GM10248 (cell line): ENCODE results near the gene KCNJ15.

Experiments used
- CTCF ChIA-PET: fragments of 300-600 bp; sonication (Branson Sonifier 250); formaldehyde crosslinking; extraction: SDS; loops from one replicate; lab custom pipeline; 2021; ENCODE audit warnings: antibody characterized with exemption; lab: Yijun Ruan, JAX
- POLR2A ChIA-PET: fragments of 350-650 bp; sonication (Branson Sonifier 250); formaldehyde crosslinking; extraction: SDS; loops from one replicate; lab custom pipeline; 2020; ENCODE audit warnings: antibody characterized with exemption; lab: Yijun Ruan, JAX
- DNase-seq: peaks from one replicate; pipeline ENCODE4 v3.0.0; 2012; ENCODE audit errors: extremely low spot score
- TF ChIP-seq, protein P1 (sequence below): IDR thresholded peaks from 2 replicates; pipeline ENCODE4 v1.5.1; 2012; ENCODE audit warnings: mild to moderate bottlenecking, low read depth; ENCODE audit errors: extremely low read depth, missing control alignments, control extremely low read depth

KCNJ15 gene

DNA sequence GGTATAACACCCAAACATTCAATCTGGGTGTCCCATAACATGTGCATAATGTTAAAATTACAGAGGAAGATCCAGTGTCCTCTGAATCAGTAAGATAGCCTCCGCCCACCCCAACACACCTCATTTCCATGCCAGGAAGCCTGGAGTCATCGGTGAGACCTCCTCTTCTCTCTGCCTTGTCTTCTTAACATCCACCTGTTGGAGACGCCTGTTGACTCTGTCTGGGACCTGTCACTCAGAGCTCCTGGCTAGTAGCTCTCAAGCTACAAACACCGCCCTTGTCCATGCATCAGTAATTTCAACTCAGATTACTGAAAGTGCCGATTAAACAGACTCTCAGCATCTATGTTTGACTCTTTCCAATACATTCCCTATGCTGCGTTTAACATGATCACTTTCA, 27.4 kb downstream of the KCNJ15 start:
- ChIA-PET POLR2A (no interaction called here), CTCF (interaction anchor here (1.2 kb wide), 1 partner anchor 13 kb away, joined by 4 read pairs; no protein-coding TSS in a partner anchor)
- TF ChIP-seq, protein P1, sequence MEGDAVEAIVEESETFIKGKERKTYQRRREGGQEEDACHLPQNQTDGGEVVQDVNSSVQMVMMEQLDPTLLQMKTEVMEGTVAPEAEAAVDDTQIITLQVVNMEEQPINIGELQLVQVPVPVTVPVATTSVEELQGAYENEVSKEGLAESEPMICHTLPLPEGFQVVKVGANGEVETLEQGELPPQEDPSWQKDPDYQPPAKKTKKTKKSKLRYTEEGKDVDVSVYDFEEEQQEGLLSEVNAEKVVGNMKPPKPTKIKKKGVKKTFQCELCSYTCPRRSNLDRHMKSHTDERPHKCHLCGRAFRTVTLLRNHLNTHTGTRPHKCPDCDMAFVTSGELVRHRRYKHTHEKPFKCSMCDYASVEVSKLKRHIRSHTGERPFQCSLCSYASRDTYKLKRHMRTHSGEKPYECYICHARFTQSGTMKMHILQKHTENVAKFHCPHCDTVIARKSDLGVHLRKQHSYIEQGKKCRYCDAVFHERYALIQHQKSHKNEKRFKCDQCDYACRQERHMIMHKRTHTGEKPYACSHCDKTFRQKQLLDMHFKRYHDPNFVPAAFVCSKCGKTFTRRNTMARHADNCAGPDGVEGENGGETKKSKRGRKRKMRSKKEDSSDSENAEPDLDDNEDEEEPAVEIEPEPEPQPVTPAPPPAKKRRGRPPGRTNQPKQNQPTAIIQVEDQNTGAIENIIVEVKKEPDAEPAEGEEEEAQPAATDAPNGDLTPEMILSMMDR = no peak
- no peak for DNase-seq

DNA sequence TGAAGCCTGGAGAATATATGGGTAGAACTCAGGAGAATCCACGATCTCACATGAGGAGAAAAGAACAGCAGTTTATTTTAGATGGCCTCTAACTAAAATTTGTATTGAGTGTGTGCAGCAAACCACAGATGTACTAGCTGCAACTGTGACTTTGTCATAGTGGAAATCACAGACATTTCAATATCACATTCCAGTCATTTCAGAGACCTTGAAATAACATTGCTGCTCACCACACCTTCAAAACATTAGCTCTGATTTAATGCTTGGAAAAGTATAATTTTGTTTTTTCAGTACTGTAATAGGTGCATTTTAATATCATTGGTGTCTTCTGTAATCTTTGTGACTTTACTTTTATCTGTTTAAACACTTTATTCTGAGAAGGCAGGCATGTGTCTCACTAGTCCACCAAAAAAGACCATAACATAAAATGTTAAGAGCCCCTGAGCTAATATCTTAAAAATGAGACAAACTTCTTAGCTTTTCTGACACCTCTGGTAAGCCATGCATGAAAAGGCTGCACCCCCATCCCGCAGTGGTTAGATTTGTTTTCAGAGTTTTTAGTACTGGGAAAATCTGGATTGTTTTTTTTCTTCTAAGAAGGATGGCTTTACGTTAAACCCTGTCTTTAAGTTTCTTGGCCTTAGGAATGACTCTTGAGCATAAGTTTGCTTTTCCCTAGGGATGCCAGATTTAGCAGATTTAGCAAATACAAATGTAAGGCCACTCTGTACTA, 30.1 kb downstream of the KCNJ15 start:
- TF ChIP-seq, protein P1 = no peak
- CTCF ChIA-PET = no interaction called here
- POLR2A ChIA-PET = no interaction called here
- DNase-seq = no peak

DNA sequence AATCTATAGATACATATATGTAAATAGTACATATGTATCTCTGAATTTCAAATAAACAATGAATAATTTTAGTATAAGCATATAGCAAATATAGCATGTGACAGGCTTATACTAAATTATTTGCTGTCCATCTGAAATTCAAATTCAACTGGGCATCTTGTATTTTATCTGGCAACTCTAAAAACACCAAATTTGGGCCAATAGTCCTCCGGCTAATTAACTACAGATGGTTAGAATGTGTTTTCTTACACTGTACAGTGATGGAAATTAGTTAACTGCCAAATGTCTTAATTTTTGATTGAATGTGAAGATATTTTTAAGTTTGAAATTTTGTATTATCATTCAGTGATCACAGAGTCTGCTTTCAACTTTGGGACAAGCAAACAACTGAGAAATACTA, 30.7 kb downstream of the KCNJ15 start:
- ChIA-PET POLR2A (no interaction called here), CTCF (no interaction called here)
- TF ChIP-seq, protein P1 = no peak

DNA sequence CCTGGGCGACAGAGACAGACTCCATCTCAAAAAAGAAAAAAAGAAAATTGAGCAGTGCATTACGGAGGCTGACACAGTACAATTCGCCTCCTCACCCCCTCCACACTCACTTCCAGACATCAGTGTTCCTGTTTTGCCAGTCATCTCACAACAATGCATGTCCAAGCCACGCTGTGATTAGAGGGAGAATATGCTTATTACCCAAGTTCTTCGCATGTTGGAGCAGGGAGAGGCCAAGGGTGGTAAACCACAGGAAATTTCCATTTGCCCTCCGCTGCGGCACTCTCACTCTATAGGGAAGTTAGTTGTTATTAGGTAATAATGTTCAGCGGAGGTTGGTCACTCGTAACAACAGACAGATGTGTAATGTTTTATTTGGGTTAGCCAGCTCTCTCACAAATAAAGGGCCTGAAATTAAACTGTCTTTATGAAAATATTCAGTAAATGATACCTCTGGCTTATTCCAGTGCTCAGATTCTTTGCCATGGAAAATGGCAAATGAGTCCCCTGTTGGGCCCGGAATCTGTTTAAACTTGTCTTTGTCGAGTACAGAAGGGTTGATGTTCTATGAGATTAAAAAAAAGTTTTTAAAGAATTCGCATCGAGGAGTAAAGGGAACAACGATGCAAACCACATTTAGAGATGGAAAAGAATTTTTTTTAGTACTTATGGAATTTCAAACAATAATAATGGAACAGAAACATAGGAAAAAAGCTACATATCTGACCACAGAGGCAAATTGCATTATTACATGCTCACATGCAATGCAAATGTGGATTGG, 33.1 kb downstream of the KCNJ15 start:
- TF ChIP-seq, protein P1 = no peak
- no peak for DNase-seq
- ChIA-PET POLR2A (no interaction called here), CTCF (interaction anchor here (1.0 to 1.4 kb wide), 4 partner anchors 12 to 21 kb away, joined by 3 to 5 read pairs (median 3); no protein-coding TSS in a partner anchor)

More for the DNA sequence above, 30.7 kb downstream of the KCNJ15 start:
- no peak for DNase-seq

DNA sequence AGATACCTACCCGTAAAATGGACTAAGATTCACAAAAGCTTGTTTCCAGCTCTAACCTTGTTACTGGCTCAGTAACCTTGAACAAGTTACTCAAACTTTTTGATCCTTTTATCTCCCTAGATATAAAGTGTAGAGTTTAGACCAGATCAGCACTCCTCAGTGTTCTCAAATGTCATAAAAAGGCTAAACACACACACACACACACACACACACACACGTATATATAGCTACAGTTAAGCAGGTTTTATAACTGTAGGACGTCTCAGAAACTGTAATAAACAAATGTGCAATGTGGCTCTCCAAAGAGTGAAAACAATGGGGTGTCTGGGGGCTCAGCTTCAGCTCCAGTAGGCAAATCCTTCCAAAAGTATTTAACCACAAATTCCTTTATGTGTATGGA, 34.0 kb downstream of the KCNJ15 start:
- TF ChIP-seq, protein P1 = no peak
- no peak for DNase-seq
- ChIA-PET CTCF (interaction anchor here (1.0 to 1.4 kb wide), 3 partner anchors 16 to 20 kb away, joined by 3 to 5 read pairs (median 3); no protein-coding TSS in a partner anchor), POLR2A (no interaction called here)

DNA sequence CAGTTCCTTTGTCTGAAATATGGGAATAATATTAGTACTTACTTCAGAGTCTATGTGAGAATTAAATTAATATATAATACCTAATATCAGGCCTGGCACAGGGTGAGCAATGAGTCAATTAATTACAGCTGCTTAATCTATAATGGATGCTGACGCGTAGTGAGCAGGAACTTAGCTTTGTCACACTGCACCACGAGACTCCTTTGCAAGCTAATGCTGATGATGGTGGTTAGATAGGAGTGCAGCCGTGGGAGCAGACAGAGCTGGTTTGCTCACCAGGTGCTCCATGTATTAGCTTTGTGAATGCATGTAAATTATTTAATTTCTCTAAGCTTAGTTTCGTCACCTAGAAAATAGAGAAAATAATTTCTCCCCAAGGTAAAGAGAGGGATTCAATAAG, 35.1 kb downstream of the KCNJ15 start:
- POLR2A ChIA-PET = no interaction called here
- no peak for DNase-seq
- TF ChIP-seq, protein P1 = no peak
- CTCF ChIA-PET = interaction anchor here (1.0 to 1.1 kb wide), 2 partner anchors 20 to 65 kb away, joined by 3 read pairs; no protein-coding TSS in a partner anchor
